ENCODE results near the gene PRELID2. TPM values are rescaled to one million over a fixed set of nuclear protein-coding genes. Genes with fewer than 3 reads are reported as not detected.
A peak's percentile ranks its signal among the peaks of the same experiment; 100 is the strongest.
"Not testable (repeated sequence)": the region's sequence is repeated elsewhere in the genome, so short reads cannot be mapped to it uniquely, and the experiment has no call there.

PRELID2 gene
- total RNA-seq, 2 experiments from 2014 or later = 0.12 to 0.17 TPM

DNA sequence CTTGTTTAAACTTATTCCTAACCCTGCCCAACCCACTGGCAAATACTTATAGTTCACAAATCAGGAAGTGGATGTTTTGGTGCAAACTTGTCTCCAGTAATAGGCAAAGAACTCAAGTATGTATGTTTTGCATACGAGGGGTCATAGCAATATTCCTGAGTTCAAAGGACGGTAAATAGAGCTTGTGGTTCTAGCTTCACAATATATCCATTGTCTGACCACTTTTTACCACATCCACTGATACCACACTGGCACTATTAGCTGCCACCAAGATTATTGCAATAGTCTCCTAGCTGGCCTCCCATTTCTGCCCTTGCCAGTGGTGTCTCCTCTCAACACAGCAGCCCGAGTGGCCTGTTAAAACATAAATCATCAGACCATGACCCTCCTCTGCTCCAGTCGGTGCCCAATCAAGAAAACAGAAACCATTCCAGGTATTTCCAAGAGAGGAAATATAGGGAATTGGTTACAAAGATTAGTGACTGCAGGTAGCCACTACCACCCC, 20.7 kb upstream of the PRELID2 start:
- H3K9me3 Mint-ChIP-seq = no peaks in the 10 kb centered on the region
- intact Hi-C loops (cut with micrococcal nuclease) = no loop called here
- H3K4me3 Mint-ChIP-seq = no peak overlapping the region
- peaks cover 3% of the 10 kb centered on the region for H3K4me1 Mint-ChIP-seq (ENCODE audit: low read depth)
- H3K27me3 Mint-ChIP-seq (ENCODE audit: low read depth) = peaks cover 13% of the 10 kb centered on the region
- CTCF ChIA-PET = no interaction called here
- no peaks in the 10 kb centered on the region for H3K36me3 Mint-ChIP-seq (ENCODE audit: low read depth)
- DNase-seq = no peak
- no peak overlapping the region for H3K27ac Mint-ChIP-seq

- Mint-ChIP-seq H3K4me3 (no peak overlapping the region), H3K27ac (no peak overlapping the region), H3K27me3 (ENCODE audit: low read depth) (peaks cover 13% of the 10 kb centered on the region), H3K9me3 (no peaks in the 10 kb centered on the region), H3K36me3 (ENCODE audit: low read depth) (no peaks in the 10 kb centered on the region), H3K4me1 (ENCODE audit: low read depth) (peaks cover 3% of the 10 kb centered on the region)
- CTCF ChIA-PET = no interaction called here
- intact Hi-C loops (cut with micrococcal nuclease) = no loop called here
- no peak for DNase-seq
Observed at GRCh38 chr5:145854651-145855258, 19.6 kb upstream of the PRELID2 start.

GRCh38 chr5:145853781-145854376, 18.7 kb upstream of the PRELID2 start:
- intact Hi-C loops (cut with micrococcal nuclease) = no loop called here
- no peaks in the 10 kb centered on the region for H3K36me3 Mint-ChIP-seq (ENCODE audit: low read depth)
- CTCF ChIA-PET = no interaction called here
- peaks cover 13% of the 10 kb centered on the region for H3K27me3 Mint-ChIP-seq (ENCODE audit: low read depth)
- H3K4me1 Mint-ChIP-seq (ENCODE audit: low read depth) = peaks cover 3% of the 10 kb centered on the region
- no peak overlapping the region for H3K4me3 Mint-ChIP-seq
- DNase-seq = no peak
- H3K27ac Mint-ChIP-seq = no peak overlapping the region
- peaks cover 2% of the 10 kb centered on the region for H3K9me3 Mint-ChIP-seq

- DNase-seq = no peak
- H3K36me3 Mint-ChIP-seq (ENCODE audit: low read depth) = no peaks in the 10 kb centered on the region
- peaks cover 3% of the 10 kb centered on the region for H3K4me1 Mint-ChIP-seq (ENCODE audit: low read depth)
- intact Hi-C loops (cut with micrococcal nuclease) = no loop called here
- H3K9me3 Mint-ChIP-seq = peaks cover 2% of the 10 kb centered on the region
- CTCF ChIA-PET = interaction anchor here (0.5 kb wide), 1 partner anchor 182 kb away, joined by 3 read pairs; no protein-coding TSS in a partner anchor
- H3K27me3 Mint-ChIP-seq (ENCODE audit: low read depth) = peaks cover 13% of the 10 kb centered on the region
- H3K27ac Mint-ChIP-seq = no peak overlapping the region
- no peak overlapping the region for H3K4me3 Mint-ChIP-seq
Observed at GRCh38 chr5:145852990-145853389, 17.8 kb upstream of the PRELID2 start.

GRCh38 chr5:145848854-145849253, 13.7 kb upstream of the PRELID2 start:
- no peaks in the 10 kb centered on the region for H3K4me1 Mint-ChIP-seq (ENCODE audit: low read depth)
- no peaks in the 10 kb centered on the region for H3K36me3 Mint-ChIP-seq (ENCODE audit: low read depth)

GRCh38 chr5:145847499-145848497, 12.7 kb upstream of the PRELID2 start:
- Mint-ChIP-seq H3K27me3 (ENCODE audit: low read depth) (peaks cover 6% of the 10 kb centered on the region), H3K9me3 (peaks cover 2% of the 10 kb centered on the region), H3K4me1 (ENCODE audit: low read depth) (no peaks in the 10 kb centered on the region), H3K27ac (no peak overlapping the region), H3K36me3 (ENCODE audit: low read depth) (no peaks in the 10 kb centered on the region), H3K4me3 (no peak overlapping the region)
- intact Hi-C loops (cut with micrococcal nuclease) = no loop called here
- no peak for DNase-seq
- CTCF ChIA-PET = no interaction called here

More at GRCh38 chr5:145848854-145849253, 13.7 kb upstream of the PRELID2 start:
- no peak overlapping the region for H3K4me3 Mint-ChIP-seq
- CTCF ChIA-PET = no interaction called here
- intact Hi-C loops (cut with micrococcal nuclease) = no loop called here
- H3K9me3 Mint-ChIP-seq = peaks cover 2% of the 10 kb centered on the region
- peaks cover 6% of the 10 kb centered on the region for H3K27me3 Mint-ChIP-seq (ENCODE audit: low read depth)
- no peak for DNase-seq
- H3K27ac Mint-ChIP-seq = no peak overlapping the region

DNA sequence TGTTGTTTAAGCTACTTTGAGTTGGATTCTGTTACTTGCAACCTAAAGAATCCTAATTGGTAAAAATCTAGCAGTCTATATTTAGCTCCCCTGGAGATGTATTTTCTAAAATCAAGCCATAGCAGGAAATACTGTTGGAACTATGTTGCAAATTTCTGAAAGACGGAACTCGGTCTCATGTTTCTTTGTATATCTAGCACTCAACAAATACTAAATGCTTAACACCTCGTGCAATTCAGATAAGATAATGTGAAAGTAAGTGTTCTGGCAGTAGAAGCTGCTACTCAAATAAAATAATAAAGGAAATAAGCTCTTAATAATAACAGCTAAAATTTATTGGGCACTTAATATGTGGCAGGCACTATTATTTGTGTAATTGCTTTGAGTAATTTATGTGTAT, 10.9 kb upstream of the PRELID2 start:
- no peak for DNase-seq
- Mint-ChIP-seq H3K9me3 (peaks cover 2% of the 10 kb centered on the region), H3K27me3 (ENCODE audit: low read depth) (peaks cover 3% of the 10 kb centered on the region), H3K4me3 (no peak overlapping the region), H3K27ac (no peak overlapping the region), H3K36me3 (ENCODE audit: low read depth) (no peaks in the 10 kb centered on the region), H3K4me1 (ENCODE audit: low read depth) (no peaks in the 10 kb centered on the region)
- CTCF ChIA-PET = interaction anchor here (0.7 to 1.1 kb wide), 2 partner anchors 17 to 1642 kb away, joined by 3 read pairs; no protein-coding TSS in a partner anchor
- intact Hi-C loops (cut with micrococcal nuclease) = no loop called here

DNA sequence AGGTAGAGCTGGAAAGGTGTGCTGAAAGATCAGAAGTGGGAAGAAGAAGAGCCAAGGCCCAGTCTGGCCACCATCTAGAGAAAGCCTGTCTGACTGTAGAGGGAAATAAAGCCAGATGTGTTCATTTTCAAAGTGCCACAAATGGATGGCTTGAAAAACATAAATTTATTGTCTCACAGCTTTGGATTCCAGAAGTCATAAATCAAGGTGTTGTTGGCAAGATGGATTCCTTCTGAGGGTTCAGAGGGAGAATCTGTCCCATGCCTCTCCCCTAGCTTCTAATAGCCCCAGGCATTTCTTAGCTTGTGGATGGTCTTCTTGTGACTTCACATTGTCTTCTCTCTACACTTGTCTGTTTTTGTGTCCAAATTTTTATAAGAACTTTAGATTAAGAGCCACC, 6.2 kb upstream of the PRELID2 start:
- peaks cover 9% of the 10 kb centered on the region for H3K27me3 Mint-ChIP-seq (ENCODE audit: low read depth)

GRCh38 chr5:145840458-145841132, 5.5 kb upstream of the PRELID2 start:
- intact Hi-C loops (cut with micrococcal nuclease) = no loop called here
- H3K27ac Mint-ChIP-seq = no peak overlapping the region
- no peak overlapping the region for H3K4me3 Mint-ChIP-seq
- H3K27me3 Mint-ChIP-seq (ENCODE audit: low read depth) = peaks cover 15% of the 10 kb centered on the region
- CTCF ChIA-PET = no interaction called here
- no peaks in the 10 kb centered on the region for H3K4me1 Mint-ChIP-seq (ENCODE audit: low read depth)
- H3K36me3 Mint-ChIP-seq (ENCODE audit: low read depth) = no peaks in the 10 kb centered on the region
- no peaks in the 10 kb centered on the region for H3K9me3 Mint-ChIP-seq
- no peak for DNase-seq

More for the DNA sequence above, 6.2 kb upstream of the PRELID2 start:
- CTCF ChIA-PET = no interaction called here
- no peak for DNase-seq
- Mint-ChIP-seq H3K9me3 (no peaks in the 10 kb centered on the region), H3K27ac (no peak overlapping the region), H3K4me3 (no peak overlapping the region), H3K36me3 (ENCODE audit: low read depth) (no peaks in the 10 kb centered on the region), H3K4me1 (ENCODE audit: low read depth) (no peaks in the 10 kb centered on the region)
- intact Hi-C loops (cut with micrococcal nuclease) = no loop called here

- Mint-ChIP-seq H3K9me3 (no peaks in the 10 kb centered on the region), H3K27ac (no peak overlapping the region), H3K27me3 (ENCODE audit: low read depth) (peaks cover 26% of the 10 kb centered on the region), H3K4me3 (no peak overlapping the region), H3K4me1 (ENCODE audit: low read depth) (no peaks in the 10 kb centered on the region), H3K36me3 (ENCODE audit: low read depth) (no peaks in the 10 kb centered on the region)
- intact Hi-C loops (cut with micrococcal nuclease) = loop anchor here (5.0 kb wide), 1 partner anchor 294 kb away; no protein-coding TSS in a partner anchor
- CTCF ChIA-PET = no interaction called here
- no peak for DNase-seq
Observed at GRCh38 chr5:145838276-145838675, 3.1 kb upstream of the PRELID2 start.

DNA sequence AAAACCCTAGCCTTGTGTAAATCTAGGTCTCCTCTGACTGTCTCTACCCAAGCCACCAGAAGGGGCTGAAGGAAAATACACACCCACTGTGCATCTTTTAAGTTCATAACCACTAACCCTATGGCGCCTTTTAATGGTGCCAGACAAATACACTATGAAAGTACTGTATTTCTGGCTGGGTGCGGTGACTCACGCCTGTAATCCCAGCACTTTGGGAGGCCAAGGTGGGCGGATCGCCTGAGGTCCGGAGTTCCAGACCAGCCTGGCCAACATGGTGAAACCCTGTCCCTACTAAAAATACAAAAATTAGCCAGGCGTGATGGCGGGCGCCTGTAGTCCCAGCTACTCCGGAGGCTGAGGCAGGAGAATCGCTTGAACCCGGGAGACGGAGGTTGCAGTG, 1.1 kb upstream of the PRELID2 start:
- DNase-seq; H3K4me1 Mint-ChIP-seq (ENCODE audit: low read depth); H3K36me3 Mint-ChIP-seq (ENCODE audit: low read depth); H3K9me3 Mint-ChIP-seq; H3K27ac Mint-ChIP-seq; CTCF ChIA-PET; H3K4me3 Mint-ChIP-seq: not testable (repeated sequence)
- peaks cover 26% of the 10 kb centered on the region for H3K27me3 Mint-ChIP-seq (ENCODE audit: low read depth)
- intact Hi-C loops (cut with micrococcal nuclease) = loop anchor here (5.0 kb wide), 1 partner anchor 296 kb away; no protein-coding TSS in a partner anchor

DNA sequence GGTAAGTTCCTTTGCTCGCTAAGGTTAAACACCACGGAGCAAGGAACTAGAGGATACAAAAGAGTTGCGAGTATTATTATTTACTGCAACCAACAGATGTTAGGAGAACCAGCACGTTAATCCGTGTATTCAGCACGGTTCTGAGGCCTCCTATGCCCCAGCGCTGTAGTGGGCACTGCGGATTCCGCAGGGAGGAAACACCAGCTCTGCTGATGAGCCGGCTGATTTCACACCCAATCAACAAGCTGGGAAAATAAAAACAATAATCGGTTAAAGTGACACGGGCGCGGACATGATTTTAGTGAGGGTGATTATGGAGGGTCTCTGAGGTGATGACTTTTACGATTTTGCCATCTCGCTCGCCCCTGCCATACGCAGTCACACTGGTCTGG, 702 bp upstream of the PRELID2 start:
- Mint-ChIP-seq H3K27me3 (ENCODE audit: low read depth) (peaks cover 26% of the 10 kb centered on the region), H3K27ac (no peak overlapping the region), H3K9me3 (no peaks in the 10 kb centered on the region), H3K4me1 (ENCODE audit: low read depth) (no peaks in the 10 kb centered on the region), H3K36me3 (ENCODE audit: low read depth) (no peaks in the 10 kb centered on the region), H3K4me3 (peak overlapping the region; percentile 25)
- no peak for DNase-seq
- CTCF ChIA-PET = interaction anchor here (1.4 to 1.9 kb wide), 2 partner anchors 9 to 10 kb away, joined by 5 read pairs; no protein-coding TSS in a partner anchor
- intact Hi-C loops (cut with micrococcal nuclease) = loop anchor here (5.0 kb wide), 1 partner anchor 296 kb away; no protein-coding TSS in a partner anchor
